Stomach smooth muscle (tissue), 2 donors: ENCODE results near the gene MAGEB3.

Experiments
- H3K27ac ChIP-seq: one replicate; pipeline ENCODE4 v1.7.0; 2013; ENCODE audit warnings: mild to moderate bottlenecking, low read length, inconsistent platforms
- H3K27me3 ChIP-seq, 2 donors: one replicate each; pipeline ENCODE4 v1.7.0; 2013; ENCODE audit warnings: low read length in 2 of 2; ENCODE audit not compliant: insufficient read depth in 2 of 2, control insufficient read depth in 1 of 2
- H3K36me3 ChIP-seq, 2 donors: one replicate each; pipeline ENCODE4 v1.7.0; 2013; ENCODE audit warnings: low read length in 2 of 2; ENCODE audit not compliant: control insufficient read depth in 2 of 2, insufficient read depth in 2 of 2
- H3K4me1 ChIP-seq: one replicate; pipeline ENCODE4 v1.7.0; 2013; ENCODE audit warnings: low read length; ENCODE audit not compliant: control insufficient read depth, insufficient read depth
- H3K4me3 ChIP-seq, 2 donors: one replicate each; pipeline ENCODE4 v1.7.0; 2013; ENCODE audit warnings: low read length in 2 of 2
- H3K9ac ChIP-seq, 2 donors: one replicate each; pipeline ENCODE4 v1.7.0; 2013; ENCODE audit warnings: low read length in 2 of 2, mild to moderate bottlenecking in 1 of 2
- H3K9me3 ChIP-seq, 2 donors: one replicate each; pipeline ENCODE4 v1.7.0; 2013; ENCODE audit warnings: low read length in 2 of 2; ENCODE audit not compliant: control insufficient read depth in 2 of 2
- donor health status: healthy.
- donor health status: Pancreatic carcinoma.

The MAGEB3 gene

DNA sequence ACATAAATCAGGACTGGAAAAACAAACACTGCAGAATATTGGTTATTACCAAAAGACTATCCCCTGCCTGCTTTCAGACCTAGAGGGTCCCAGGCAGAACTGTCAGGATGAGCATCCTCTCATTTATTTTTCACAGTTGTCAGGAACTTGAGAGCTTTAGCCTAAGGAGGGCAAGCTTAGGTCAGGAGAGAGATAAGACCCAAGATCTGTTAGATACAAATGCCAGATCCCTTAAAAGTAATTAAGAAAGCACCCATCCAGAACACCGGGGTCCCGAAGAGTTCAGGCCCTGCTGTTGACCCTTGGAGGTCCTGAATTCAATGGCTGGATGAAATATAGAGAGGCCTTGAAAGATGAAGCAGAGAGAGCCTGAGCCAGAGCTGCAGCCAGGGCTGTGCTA, 5.9 kb upstream of the MAGEB3 start:
- Histone ChIP-seq H3K9ac (no peak overlapping the region), H3K4me3 (no peak overlapping the region), H3K36me3 (no peaks in the 10 kb centered on the region), H3K4me1 (no peaks in the 10 kb centered on the region), H3K27me3 (no peaks in the 10 kb centered on the region), H3K9me3 (peaks cover 0 to 3% of the 10 kb centered on the region in 2 donors), H3K27ac (no peak overlapping the region)

DNA sequence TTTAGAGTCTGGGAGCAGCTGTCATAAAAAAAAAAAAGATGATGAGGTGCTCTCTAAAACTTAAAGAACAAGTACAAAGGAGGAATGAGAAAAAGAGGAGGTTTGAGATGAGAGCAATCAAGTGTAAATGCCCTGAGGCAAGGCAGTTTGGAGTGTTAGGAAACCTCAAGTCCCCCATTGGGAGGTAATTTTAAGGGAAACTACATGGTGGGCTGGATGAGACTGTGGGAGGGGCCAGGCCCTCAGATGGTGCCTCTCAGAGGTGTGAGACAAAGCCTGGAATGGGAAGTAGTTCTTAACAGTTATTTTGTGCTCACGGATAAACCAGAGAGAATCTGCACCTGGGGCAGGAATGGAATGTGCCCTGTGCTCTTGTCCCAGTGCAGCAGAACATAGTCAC, 1.9 kb upstream of the MAGEB3 start:
- Histone ChIP-seq H3K4me1 (no peaks in the 10 kb centered on the region), H3K4me3 (no peak overlapping the region), H3K36me3 (no peaks in the 10 kb centered on the region), H3K9me3 (peaks cover 0 to 2% of the 10 kb centered on the region in 2 donors), H3K27ac (no peak overlapping the region), H3K27me3 (no peaks in the 10 kb centered on the region), H3K9ac (no peak overlapping the region)

DNA sequence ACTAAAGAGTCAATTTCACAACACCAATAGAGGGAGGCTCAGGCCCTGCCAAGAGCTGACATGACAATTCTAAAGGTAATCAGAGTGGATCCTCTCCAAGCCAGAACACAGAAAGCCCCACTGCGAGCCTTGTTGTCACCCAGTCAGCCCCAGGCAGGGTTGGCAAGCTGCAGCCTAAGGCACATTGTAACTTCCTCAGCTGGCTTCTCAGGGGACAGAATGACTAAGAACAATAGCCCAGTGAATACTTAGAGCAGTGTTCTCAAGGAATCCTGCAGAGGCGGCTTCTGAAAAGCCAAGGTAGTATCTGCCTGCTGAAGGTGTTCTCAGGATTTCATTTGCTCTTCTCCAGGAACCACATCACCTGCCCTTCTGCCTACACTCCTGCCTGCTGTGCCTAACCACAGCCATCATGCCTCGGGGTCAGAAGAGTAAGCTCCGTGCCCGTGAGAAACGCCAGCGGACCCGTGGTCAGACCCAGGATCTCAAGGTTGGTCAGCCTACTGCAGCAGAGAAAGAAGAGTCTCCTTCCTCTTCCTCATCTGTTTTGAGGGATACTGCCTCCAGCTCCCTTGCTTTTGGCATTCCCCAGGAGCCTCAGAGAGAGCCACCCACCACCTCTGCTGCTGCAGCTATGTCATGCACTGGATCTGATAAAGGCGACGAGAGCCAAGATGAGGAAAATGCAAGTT, 11.4 kb downstream of the MAGEB3 start, which contains the start of gene MAGEB4:
TSS of gene MAGEB4 (plus strand) at position 277 of the 692 bp plus-strand sequence. CDS start at position 413, 136 bp downstream.
- no peaks in the 10 kb centered on the region for H3K9me3 ChIP-seq
- no peak within 1 kb of the TSS for H3K27ac ChIP-seq
- no peaks in the 10 kb centered on the region for H3K4me1 ChIP-seq
- H3K27me3 ChIP-seq, result peaks cover 0 to 4% of the 10 kb centered on the region in 2 donors
- no peaks in the 10 kb centered on the region for H3K36me3 ChIP-seq
- no peak within 1 kb of the TSS for H3K9ac ChIP-seq
- H3K4me3 ChIP-seq, result no peak within 1 kb of the TSS

DNA sequence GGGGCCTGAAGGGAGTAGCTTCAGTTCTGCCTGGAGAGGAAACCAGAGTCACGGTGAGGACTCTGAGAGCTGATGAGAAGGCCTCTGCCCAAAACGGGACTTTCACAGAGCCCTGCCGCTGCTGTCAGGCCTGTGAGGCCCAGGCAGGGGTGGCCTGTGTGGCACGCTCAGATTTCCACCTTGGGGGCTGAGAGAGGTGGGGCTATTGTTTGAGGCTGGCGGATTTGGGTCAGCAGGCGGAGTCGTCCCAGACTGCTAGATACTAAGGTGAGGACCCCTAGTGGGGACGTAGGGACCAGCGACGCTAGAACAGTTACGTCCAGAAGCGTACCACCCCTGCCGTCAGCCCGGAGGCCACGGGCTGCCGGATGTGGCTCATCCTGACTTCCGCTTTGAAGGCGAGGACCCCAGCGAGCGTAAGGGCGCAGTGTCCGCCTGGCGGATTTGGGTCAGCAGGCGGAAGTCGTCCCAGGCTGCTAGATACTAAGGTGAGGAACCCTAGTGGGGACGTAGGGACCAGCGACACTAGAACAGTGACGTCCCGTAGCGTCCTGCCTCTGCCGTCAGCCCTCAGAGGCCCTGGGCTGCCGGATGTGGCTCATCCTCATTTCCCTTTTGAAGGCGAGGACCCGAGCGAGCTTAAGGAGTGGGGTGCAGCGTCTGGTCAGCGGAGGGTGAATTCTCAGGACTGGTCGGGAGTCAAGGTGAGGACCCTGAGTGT, 16.5 kb downstream of the MAGEB3 start, which contains the start of gene MAGEB1:
TSS of gene MAGEB1 (plus strand) at position 378 of the 721 bp plus-strand sequence. CDS start 3,348 bp downstream, outside the sequence.
- no peaks in the 10 kb centered on the region for H3K9me3 ChIP-seq
- H3K4me3 ChIP-seq, result no peak within 1 kb of the TSS
- no peak within 1 kb of the TSS for H3K27ac ChIP-seq
- peaks cover 0 to 2% of the 10 kb centered on the region in 2 donors for H3K27me3 ChIP-seq
- H3K36me3 ChIP-seq, result no peaks in the 10 kb centered on the region
- H3K4me1 ChIP-seq, result no peaks in the 10 kb centered on the region
- H3K9ac ChIP-seq, result no peak within 1 kb of the TSS

DNA sequence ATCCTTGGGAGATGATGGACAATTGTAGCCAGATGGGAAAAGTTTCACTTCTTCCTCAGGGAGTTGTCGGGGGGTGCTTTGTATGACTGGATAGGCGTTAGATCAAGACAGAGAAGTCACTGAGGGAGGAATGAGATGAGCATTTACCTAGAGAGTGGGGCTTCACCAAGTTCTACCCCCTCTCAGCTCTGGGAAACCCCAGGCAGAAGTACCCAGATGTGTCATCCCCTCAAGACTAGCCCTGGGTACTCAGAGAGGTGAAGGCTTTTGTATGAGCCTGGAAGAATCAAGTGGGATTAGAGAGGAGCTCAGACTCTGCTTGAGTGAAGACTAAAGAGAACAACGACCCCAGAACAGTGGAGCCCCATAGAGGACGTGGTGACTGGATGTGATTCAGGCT, 18.4 kb downstream of the MAGEB3 start:
- H3K9me3 ChIP-seq, result no peaks in the 10 kb centered on the region
- H3K9ac ChIP-seq, result no peak overlapping the region
- H3K27me3 ChIP-seq, result peaks cover 0 to 2% of the 10 kb centered on the region in 2 donors
- no peaks in the 10 kb centered on the region for H3K36me3 ChIP-seq
- H3K27ac ChIP-seq, result no peak overlapping the region
- no peaks in the 10 kb centered on the region for H3K4me1 ChIP-seq
- H3K4me3 ChIP-seq, result no peak overlapping the region

DNA sequence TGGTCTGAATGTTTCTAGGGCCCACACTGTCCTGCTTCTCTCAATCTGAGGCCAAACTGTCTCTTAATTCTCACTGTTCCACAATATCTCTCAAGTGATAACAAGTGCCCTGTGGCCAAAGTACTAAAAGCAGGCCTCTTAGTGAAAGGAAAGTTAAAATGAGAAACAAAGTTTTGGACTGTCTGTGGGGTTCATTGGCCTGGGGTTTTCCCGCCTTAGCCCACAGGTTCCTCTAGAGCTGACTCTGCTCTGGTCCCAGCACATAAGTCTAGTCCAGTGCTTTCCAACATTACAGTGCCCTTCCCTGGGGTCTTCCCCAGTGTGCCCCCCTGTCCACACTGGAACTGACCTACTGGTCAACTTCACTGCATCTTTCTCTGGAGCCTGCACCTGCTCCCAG, 22.8 kb downstream of the MAGEB3 start:
- Histone ChIP-seq H3K4me1 (no peaks in the 10 kb centered on the region), H3K9ac (no peak overlapping the region), H3K27ac (no peak overlapping the region), H3K9me3 (peaks cover 0 to 2% of the 10 kb centered on the region in 2 donors), H3K27me3 (peaks cover 0 to 2% of the 10 kb centered on the region in 2 donors), H3K4me3 (no peak overlapping the region), H3K36me3 (no peaks in the 10 kb centered on the region)

DNA sequence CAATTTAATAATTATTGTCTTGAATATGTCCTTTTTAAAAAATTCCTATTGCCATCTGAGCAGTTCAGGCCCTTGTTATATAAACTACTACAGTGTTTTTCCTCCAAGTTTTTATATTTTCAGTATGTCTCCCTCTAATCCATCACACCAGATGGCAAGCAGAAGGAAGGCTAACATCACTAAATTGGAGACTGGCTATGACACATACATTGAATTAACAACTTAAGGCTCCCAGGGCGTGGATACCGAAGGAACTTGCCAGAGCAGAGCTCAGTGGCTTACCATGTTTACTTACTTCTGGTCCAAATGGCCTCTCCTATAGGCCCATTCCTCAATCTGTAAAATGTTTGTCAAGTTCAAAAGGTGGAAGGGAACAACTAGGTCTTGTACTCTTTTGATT, 29.5 kb downstream of the MAGEB3 start:
- no peak overlapping the region for H3K9ac ChIP-seq
- peaks cover 0 to 2% of the 10 kb centered on the region in 2 donors for H3K9me3 ChIP-seq
- H3K27me3 ChIP-seq, result no peaks in the 10 kb centered on the region
- H3K36me3 ChIP-seq, result no peaks in the 10 kb centered on the region
- no peaks in the 10 kb centered on the region for H3K4me1 ChIP-seq
- H3K4me3 ChIP-seq, result no peak overlapping the region
- H3K27ac ChIP-seq, result no peak overlapping the region

DNA sequence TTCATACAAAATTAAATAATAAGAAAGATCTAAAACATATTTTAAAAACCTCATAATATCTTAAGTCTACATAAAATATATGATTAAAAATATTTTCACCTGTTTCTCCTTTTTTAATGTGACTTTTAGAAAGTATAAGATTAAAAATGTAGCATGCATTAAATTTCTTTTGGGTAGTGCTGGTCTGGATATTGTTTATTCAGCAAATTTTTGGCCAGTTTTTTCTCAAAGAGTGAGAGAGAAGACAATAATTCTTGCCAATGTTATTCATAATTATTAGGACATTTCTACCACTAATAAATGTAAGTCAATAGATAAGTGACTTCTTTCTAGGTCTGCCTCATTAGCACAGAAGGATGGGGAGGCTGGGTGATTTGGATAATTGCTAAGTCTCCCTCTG, 30.6 kb downstream of the MAGEB3 start:
- Histone ChIP-seq H3K27me3 (peaks cover 0 to 4% of the 10 kb centered on the region in 2 donors), H3K4me3 (no peak overlapping the region), H3K36me3 (no peaks in the 10 kb centered on the region), H3K4me1 (no peaks in the 10 kb centered on the region), H3K9me3 (peaks cover 0 to 2% of the 10 kb centered on the region in 2 donors), H3K9ac (no peak overlapping the region), H3K27ac (no peak overlapping the region)

DNA sequence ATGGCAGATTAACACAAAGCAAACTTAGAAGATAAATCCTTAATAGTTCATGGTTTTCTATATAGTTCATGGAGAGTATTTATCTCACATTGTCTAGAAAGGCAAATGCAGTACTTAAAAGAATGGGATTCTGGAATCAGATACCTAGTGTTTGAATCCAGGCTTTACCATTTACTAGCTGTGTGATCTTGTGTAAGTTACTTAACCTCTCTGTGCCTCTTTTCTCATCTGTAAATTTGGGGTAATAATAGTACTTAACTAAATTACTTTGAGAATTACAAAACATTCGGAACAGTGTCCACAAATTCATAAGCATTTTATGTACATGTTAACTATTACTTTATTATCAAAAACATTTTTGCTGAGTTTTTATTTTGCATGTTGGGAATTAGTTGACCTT, 32.3 kb downstream of the MAGEB3 start:
- no peaks in the 10 kb centered on the region for H3K9me3 ChIP-seq
- H3K27me3 ChIP-seq, result peaks cover 0 to 4% of the 10 kb centered on the region in 2 donors
- H3K4me1 ChIP-seq, result no peaks in the 10 kb centered on the region
- H3K27ac ChIP-seq, result no peak overlapping the region
- no peak overlapping the region for H3K4me3 ChIP-seq
- no peak overlapping the region for H3K9ac ChIP-seq
- H3K36me3 ChIP-seq, result no peaks in the 10 kb centered on the region

DNA sequence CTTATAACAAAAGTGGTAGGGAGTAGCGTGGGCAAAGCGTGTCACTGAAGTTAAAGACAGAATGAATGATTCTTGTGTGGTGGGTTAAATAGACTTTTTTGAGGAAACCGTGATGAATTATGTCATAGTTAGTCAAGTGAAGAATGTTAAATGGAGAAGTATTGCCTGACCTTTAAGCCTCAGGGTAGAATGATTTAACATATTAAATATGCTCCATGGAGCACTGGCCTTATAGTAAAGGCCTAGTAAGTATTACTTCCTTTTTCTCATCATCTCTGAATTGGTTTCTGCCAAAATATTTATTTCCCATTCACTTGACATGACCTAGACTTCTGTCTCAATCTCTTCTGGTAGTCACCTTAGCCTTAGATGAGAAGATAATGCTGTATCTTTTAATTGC, 40.2 kb downstream of the MAGEB3 start:
- H3K36me3 ChIP-seq, result no peaks in the 10 kb centered on the region
- H3K27ac ChIP-seq, result no peak overlapping the region
- H3K9me3 ChIP-seq, result no peaks in the 10 kb centered on the region
- H3K9ac ChIP-seq, result no peak overlapping the region
- no peak overlapping the region for H3K4me3 ChIP-seq
- peaks cover 0 to 2% of the 10 kb centered on the region in 2 donors for H3K27me3 ChIP-seq
- H3K4me1 ChIP-seq, result no peaks in the 10 kb centered on the region

DNA sequence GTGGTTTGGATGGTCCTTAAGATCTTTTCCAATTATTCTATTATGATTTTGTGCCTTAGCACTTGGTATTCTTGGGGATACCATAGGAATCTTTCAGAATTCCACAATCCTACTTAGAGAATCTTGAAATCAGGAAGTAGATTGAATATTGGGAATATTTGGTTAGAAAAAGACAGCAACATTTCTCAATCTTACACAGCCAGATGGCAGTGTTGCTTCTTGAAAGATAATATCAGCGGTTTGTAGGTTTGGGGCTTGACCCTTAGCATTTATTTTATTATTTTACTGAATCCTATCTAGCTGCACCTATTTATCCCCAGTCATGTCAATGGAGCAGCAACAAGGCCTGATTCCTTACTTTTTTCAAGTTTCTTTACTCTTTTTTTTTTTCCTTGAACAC, 45.0 kb downstream of the MAGEB3 start:
- Histone ChIP-seq H3K9me3 (no peaks in the 10 kb centered on the region), H3K27ac (no peak overlapping the region), H3K9ac (no peak overlapping the region), H3K4me3 (no peak overlapping the region), H3K4me1 (no peaks in the 10 kb centered on the region), H3K27me3 (no peaks in the 10 kb centered on the region), H3K36me3 (no peaks in the 10 kb centered on the region)
